SK-N-SH treated with all-trans-retinoic acid at 6 μM for 48 hours (cell line): ENCODE data around the gene PTPRH.

ENCODE experiments used
- ATAC-seq: fragments of 200-7000 bp; cut with Tn5 transposase; 3 replicates; pipeline ENCODE4 v1.9.1; 2020; ENCODE audit warnings: mild to moderate bottlenecking, moderate library complexity
- ARNTL ChIP-seq: fragments of 450-650 bp; formaldehyde crosslinking; IDR thresholded peaks from 2 replicates; pipeline ENCODE4 v1.5.0; 2020; ENCODE audit warnings: low read depth, mild to moderate bottlenecking, moderate library complexity, borderline replicate concordance
- BACH2 ChIP-seq: fragments of 250-450 bp; sonication (Bioruptor Pico); IDR thresholded peaks from 2 replicates; pipeline ENCODE4 v1.9.0; 2021; ENCODE audit warnings: mild to moderate bottlenecking, borderline replicate concordance
- CSRNP3 ChIP-seq: fragments of 250-450 bp; sonication (Bioruptor Pico); IDR thresholded peaks from 2 replicates; pipeline ENCODE4 v1.5.1; 2021; ENCODE audit warnings: mild to moderate bottlenecking, moderate library complexity
- ISL1 ChIP-seq: fragments of 250-450 bp; sonication (Bioruptor Pico); IDR thresholded peaks from 2 replicates; pipeline ENCODE4 v2.1.2; 2022; ENCODE audit warnings: mild to moderate bottlenecking, moderate library complexity
- PATZ1 ChIP-seq: fragments of 250-450 bp; sonication (Bioruptor Pico); IDR thresholded peaks from 2 replicates; pipeline ENCODE4 v1.8.0; 2020; ENCODE audit warnings: mild to moderate bottlenecking, moderate library complexity, borderline replicate concordance
- SNAI2 ChIP-seq: fragments of 250-450 bp; sonication (Bioruptor Pico); IDR thresholded peaks from 2 replicates; pipeline ENCODE4 v1.5.0; 2020; ENCODE audit warnings: mild to moderate bottlenecking, moderate library complexity
- TCF4 ChIP-seq: fragments of 250-450 bp; sonication (Bioruptor Pico); IDR thresholded peaks from 2 replicates; pipeline ENCODE4 v1.8.0; 2021; ENCODE audit warnings: mild to moderate bottlenecking, moderate library complexity, borderline replicate concordance
- ZFP3 ChIP-seq: fragments of 250-450 bp; sonication (Bioruptor Pico); IDR thresholded peaks from 2 replicates; pipeline ENCODE4 v1.5.0; 2020; ENCODE audit warnings: mild to moderate bottlenecking, moderate library complexity
- ZFP30 ChIP-seq: fragments of 450-650 bp; formaldehyde crosslinking; IDR thresholded peaks from 2 replicates; pipeline ENCODE4 v1.5.0; 2022; ENCODE audit warnings: mild to moderate bottlenecking, moderate library complexity
- ZNF565 ChIP-seq: fragments of 450-650 bp; formaldehyde crosslinking; conservative IDR thresholded peaks from 2 replicates; pipeline ENCODE4 v1.5.0; 2020; ENCODE audit warnings: low read depth, mild to moderate bottlenecking, moderate library complexity
- ZNF8 ChIP-seq: fragments of 450-650 bp; formaldehyde crosslinking; IDR thresholded peaks from 2 replicates; pipeline ENCODE4 v1.5.0; 2020; ENCODE audit warnings: mild to moderate bottlenecking, moderate library complexity
- TF ChIP-seq, protein P1 (sequence below): fragments of 250-450 bp; sonication (Bioruptor Pico); IDR thresholded peaks from 2 replicates; pipeline ENCODE4 v1.5.1; 2020; ENCODE audit warnings: low read depth, mild to moderate bottlenecking, moderate library complexity
- TF ChIP-seq, protein P2 (sequence below): fragments of 250-450 bp; sonication (Bioruptor Pico); IDR thresholded peaks from 2 replicates; pipeline ENCODE4 v1.5.0; 2020; ENCODE audit warnings: mild to moderate bottlenecking, moderate library complexity
- TF ChIP-seq, protein P3 (sequence below): fragments of 250-450 bp; sonication (Bioruptor Pico); IDR thresholded peaks from 2 replicates; pipeline ENCODE4 v1.8.0; 2021; ENCODE audit warnings: low read depth, mild to moderate bottlenecking, moderate library complexity, borderline replicate concordance

Gene PTPRH

DNA sequence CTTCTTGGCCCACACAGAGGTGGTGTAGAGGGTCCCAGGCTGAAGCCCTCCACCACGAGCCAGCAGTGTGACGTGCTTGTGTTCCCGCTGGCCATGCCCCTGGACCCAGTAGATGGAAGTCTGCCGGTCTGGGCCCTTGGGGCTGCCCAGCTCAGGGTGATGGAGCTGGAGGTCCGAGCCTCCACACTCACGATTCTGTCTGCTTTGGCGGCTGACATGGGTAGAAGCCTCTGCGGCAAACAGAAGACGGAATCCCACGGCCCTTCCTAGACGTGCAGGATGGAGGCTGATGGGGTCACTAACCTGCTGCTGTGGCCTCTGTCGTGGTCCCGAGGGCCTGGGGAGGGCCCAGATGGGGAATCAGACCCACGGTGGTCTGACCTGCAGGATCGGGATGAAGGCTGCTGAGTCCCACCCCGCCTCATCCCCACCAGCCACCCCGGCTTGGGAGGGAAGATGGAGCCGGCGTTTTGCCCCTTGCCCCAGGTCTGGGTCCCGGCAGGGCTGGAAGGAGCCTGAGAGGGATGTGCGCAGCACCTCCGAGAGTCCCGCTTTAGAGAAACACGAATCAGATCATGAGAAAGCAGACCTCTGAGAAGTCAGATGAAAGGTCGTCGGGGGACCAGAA lies 14.9 kb upstream of the PTPRH start (continued):
- TF ChIP-seq, protein P1, sequence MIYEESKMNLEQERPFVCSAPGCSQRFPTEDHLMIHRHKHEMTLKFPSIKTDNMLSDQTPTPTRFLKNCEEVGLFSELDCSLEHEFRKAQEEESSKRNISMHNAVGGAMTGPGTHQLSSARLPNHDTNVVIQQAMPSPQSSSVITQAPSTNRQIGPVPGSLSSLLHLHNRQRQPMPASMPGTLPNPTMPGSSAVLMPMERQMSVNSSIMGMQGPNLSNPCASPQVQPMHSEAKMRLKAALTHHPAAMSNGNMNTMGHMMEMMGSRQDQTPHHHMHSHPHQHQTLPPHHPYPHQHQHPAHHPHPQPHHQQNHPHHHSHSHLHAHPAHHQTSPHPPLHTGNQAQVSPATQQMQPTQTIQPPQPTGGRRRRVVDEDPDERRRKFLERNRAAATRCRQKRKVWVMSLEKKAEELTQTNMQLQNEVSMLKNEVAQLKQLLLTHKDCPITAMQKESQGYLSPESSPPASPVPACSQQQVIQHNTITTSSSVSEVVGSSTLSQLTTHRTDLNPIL (CRISPR knock-in tag): no peak
- TF ChIP-seq, all 23 proteins: peak for 0

DNA sequence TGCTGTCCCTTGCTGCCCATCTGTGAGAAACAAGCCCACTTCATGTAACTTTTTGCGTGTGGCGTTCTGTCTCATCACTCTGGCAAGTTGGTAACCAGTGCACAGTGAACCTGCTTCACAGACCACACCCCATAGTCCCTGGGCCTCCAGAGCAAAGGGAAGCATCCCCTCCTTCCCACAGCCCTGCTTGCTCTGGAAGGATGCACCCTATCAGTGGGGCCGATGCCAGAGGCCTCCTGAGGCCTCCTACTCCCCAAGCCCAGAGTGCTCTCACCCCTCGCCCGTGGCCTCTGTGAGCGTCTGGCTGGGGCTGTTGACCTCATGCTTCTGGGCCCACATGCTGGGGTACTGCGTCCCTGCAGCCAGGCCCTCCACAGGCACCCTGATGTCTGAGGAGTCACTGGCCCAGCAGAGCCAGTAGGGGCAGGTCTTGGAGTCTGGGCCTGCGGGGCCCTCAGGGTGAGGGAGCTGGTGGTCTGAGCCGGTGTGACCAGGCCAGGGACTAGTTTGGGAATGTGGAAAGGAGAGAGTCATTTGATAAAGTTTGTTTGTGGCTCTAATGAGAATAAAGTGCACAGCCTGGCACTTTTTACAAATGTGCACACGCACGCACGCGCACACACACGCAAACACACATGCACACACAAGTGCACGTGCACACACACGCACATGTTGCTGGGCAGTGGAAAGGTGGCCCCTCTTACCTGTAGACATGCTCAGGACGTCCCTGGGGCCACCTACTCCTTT lies 14.2 kb upstream of the PTPRH start:
- ATAC-seq: peak; percentile 9; the same call in 2 of the 3 replicates
- TF ChIP-seq, protein P2, sequence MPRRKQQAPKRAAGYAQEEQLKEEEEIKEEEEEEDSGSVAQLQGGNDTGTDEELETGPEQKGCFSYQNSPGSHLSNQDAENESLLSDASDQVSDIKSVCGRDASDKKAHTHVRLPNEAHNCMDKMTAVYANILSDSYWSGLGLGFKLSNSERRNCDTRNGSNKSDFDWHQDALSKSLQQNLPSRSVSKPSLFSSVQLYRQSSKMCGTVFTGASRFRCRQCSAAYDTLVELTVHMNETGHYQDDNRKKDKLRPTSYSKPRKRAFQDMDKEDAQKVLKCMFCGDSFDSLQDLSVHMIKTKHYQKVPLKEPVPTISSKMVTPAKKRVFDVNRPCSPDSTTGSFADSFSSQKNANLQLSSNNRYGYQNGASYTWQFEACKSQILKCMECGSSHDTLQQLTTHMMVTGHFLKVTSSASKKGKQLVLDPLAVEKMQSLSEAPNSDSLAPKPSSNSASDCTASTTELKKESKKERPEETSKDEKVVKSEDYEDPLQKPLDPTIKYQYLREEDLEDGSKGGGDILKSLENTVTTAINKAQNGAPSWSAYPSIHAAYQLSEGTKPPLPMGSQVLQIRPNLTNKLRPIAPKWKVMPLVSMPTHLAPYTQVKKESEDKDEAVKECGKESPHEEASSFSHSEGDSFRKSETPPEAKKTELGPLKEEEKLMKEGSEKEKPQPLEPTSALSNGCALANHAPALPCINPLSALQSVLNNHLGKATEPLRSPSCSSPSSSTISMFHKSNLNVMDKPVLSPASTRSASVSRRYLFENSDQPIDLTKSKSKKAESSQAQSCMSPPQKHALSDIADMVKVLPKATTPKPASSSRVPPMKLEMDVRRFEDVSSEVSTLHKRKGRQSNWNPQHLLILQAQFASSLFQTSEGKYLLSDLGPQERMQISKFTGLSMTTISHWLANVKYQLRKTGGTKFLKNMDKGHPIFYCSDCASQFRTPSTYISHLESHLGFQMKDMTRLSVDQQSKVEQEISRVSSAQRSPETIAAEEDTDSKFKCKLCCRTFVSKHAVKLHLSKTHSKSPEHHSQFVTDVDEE (CRISPR knock-in tag): no peak
- TF ChIP-seq PATZ1 (CRISPR knock-in tag) (no peak), ARNTL (CRISPR knock-in tag) (no peak), BACH2 (CRISPR knock-in tag) (no peak), ZNF565 (CRISPR knock-in tag) (no peak)
- TF ChIP-seq, all 23 proteins: peak for 0

DNA sequence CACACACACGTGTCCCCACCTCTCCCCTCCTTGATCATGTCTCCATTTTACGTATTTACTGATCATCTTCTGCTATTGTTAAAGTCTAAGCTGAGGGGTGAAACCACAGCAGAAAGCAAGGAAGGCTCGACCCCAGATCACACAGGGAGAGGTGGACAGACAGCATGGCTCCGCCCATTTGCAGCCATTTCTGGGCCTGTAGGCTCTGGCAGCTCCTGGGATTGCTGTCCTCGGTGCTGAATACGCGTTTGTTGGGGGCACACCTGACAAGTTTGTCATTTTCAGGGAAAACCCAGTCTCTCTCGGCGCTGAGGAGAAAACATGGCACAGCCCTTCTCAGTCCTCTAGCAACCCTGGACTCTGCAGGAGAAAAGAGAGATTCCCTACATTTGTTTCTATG lies 11.2 kb upstream of the PTPRH start:
- TF ChIP-seq, protein P1 (CRISPR knock-in tag): no peak
- no peak for TF ChIP-seq ZFP30
- no peak for TF ChIP-seq ISL1
- no peak for TF ChIP-seq ZFP3 (CRISPR knock-in tag)
- TF ChIP-seq ZNF8 (CRISPR knock-in tag): no peak
- no peak for TF ChIP-seq SNAI2 (CRISPR knock-in tag)
- no peak for TF ChIP-seq CSRNP3
- TF ChIP-seq, protein P3, sequence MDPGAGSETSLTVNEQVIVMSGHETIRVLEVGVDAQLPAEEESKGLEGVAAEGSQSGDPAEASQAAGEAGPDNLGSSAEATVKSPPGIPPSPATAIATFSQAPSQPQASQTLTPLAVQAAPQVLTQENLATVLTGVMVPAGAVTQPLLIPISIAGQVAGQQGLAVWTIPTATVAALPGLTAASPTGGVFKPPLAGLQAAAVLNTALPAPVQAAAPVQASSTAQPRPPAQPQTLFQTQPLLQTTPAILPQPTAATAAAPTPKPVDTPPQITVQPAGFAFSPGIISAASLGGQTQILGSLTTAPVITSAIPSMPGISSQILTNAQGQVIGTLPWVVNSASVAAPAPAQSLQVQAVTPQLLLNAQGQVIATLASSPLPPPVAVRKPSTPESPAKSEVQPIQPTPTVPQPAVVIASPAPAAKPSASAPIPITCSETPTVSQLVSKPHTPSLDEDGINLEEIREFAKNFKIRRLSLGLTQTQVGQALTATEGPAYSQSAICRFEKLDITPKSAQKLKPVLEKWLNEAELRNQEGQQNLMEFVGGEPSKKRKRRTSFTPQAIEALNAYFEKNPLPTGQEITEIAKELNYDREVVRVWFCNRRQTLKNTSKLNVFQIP: no peak
- TF ChIP-seq TCF4 (CRISPR knock-in tag): no peak
- no peak for TF ChIP-seq ARNTL (CRISPR knock-in tag)
- no peak for ATAC-seq
